Panc1 (cell line): ENCODE data around the gene PKD1L1. TPM values are rescaled to one million over a fixed set of nuclear protein-coding genes. Genes with fewer than 3 reads are reported as not detected.

Experiments used
- ATAC-seq: fragments of 200-7000 bp; cut with Tn5 transposase; 2 replicates; pipeline ENCODE4 v1.9.1; 2020; ENCODE audit warnings: mild to moderate bottlenecking, moderate library complexity
- BruUV-seq: library from RNA; stranded (reverse); fragments of 400-500 nt; replicated peaks from 2 replicates; lab custom pipeline; 2021; lab: Mats Ljungman, UMichigan
- CTCF ChIA-PET: fragments of 300-600 bp; sonication (Branson Sonifier 250); formaldehyde crosslinking; loops from one replicate; lab custom pipeline; 2022; ENCODE audit warnings: antibody characterized with exemption; lab: Charles Lee
- POLR2A ChIA-PET: fragments of 300-600 bp; sonication (Branson Sonifier 250); formaldehyde crosslinking; loops from one replicate; lab custom pipeline; 2022; ENCODE audit warnings: antibody characterized with exemption; lab: Charles Lee
- DNase-seq: peaks from one replicate; pipeline ENCODE4 v3.0.0-alpha.2; 2010; ENCODE audit warnings: low read depth, low spot score
- H3K27ac ChIP-seq: 2 replicates; pipeline ENCODE4 v1.5.1; 2011; ENCODE audit warnings: mild to moderate bottlenecking, low read length, inconsistent platforms
- H3K27me3 ChIP-seq: fragments of 200-500 bp; sonication (Bioruptor generic); 2 replicates; pipeline ENCODE4 v1.6.0; 2014; ENCODE audit warnings: low read length, inconsistent platforms; ENCODE audit not compliant: control insufficient read depth, insufficient read depth
- H3K36me3 ChIP-seq: fragments of 200-500 bp; sonication (Bioruptor generic); 2 replicates; pipeline ENCODE4 v1.5.1; 2014; ENCODE audit warnings: inconsistent platforms, mild to moderate bottlenecking, low read length, moderate library complexity; ENCODE audit not compliant: control insufficient read depth, insufficient read depth
- H3K4me1 ChIP-seq: 2 replicates; pipeline ENCODE4 v1.5.1; 2011; ENCODE audit warnings: inconsistent platforms, mild to moderate bottlenecking, low read length, moderate library complexity; ENCODE audit not compliant: control insufficient read depth, insufficient read depth
- H3K4me3 ChIP-seq, 2 experiments: 2 replicates each; pipeline ENCODE4 v1.5.1; 2011 to 2012; ENCODE audit warnings: low read depth in 2 of 2, low read length in 2 of 2, mild to moderate bottlenecking in 2 of 2, inconsistent platforms in 1 of 2, moderate library complexity in 1 of 2
- H3K9me3 ChIP-seq: fragments of 200-500 bp; sonication (Bioruptor generic); 2 replicates; pipeline ENCODE4 v1.5.1; 2014; ENCODE audit warnings: low read depth, mild to moderate bottlenecking, inconsistent platforms, low read length, moderate library complexity; ENCODE audit not compliant: control insufficient read depth, insufficient read depth
- POLR2AphosphoS5 ChIP-seq: IDR thresholded peaks from 2 replicates; pipeline ENCODE4 v1.6.1; 2012; ENCODE audit warnings: mild to moderate bottlenecking, low read depth, low read length, moderate library complexity
- SIN3A ChIP-seq: IDR thresholded peaks from 2 replicates; pipeline ENCODE4 v1.6.1; 2012; ENCODE audit warnings: low read depth, mild to moderate bottlenecking, low read length, moderate library complexity, borderline replicate concordance; ENCODE audit not compliant: insufficient read depth
- TCF7L2 ChIP-seq: IDR thresholded peaks from 2 replicates; pipeline ENCODE4 v1.6.1; 2011; ENCODE audit warnings: mild to moderate bottlenecking, low read depth, low read length, inconsistent platforms
- in situ Hi-C: cut with HindIII; loops from 2 replicates; pipeline ENCODE4 v1.10.0; 2016; ENCODE audit warnings: low sequenced_read_pairs, low pct_unique_long_range_greater_than_20kb
- intact Hi-C: fragments of 100-400 bp; cut with micrococcal nuclease; formaldehyde crosslinking; loops from one replicate; pipeline ENCODE4 v1.10.0; 2022; ENCODE audit not compliant: unreplicated experiment
- total RNA-seq: library from RNA; stranded (reverse); gene quantifications from one replicate; pipeline ENCODE4 v1.2.1, GENCODE V29; 2021; ENCODE audit not compliant: unreplicated experiment
- TF ChIP-seq, protein P1 (sequence below): fragments of 450-650 bp; IDR thresholded peaks from 2 replicates; pipeline ENCODE4 v1.5.1; 2017; ENCODE audit warnings: mild to moderate bottlenecking
- TF ChIP-seq, protein P2 (sequence below), 2 experiments: IDR thresholded peaks; 2 replicates each; pipeline ENCODE4 v1.6.1; 2011 to 2012; ENCODE audit warnings: low read depth in 2 of 2, control low read depth in 1 of 2, low read length in 1 of 2, mild to moderate bottlenecking in 1 of 2, moderate library complexity in 1 of 2; ENCODE audit not compliant: insufficient read depth in 1 of 2

The PKD1L1 gene
- total RNA-seq, 1 experiment from 2014 or later = 2.2 TPM

DNA sequence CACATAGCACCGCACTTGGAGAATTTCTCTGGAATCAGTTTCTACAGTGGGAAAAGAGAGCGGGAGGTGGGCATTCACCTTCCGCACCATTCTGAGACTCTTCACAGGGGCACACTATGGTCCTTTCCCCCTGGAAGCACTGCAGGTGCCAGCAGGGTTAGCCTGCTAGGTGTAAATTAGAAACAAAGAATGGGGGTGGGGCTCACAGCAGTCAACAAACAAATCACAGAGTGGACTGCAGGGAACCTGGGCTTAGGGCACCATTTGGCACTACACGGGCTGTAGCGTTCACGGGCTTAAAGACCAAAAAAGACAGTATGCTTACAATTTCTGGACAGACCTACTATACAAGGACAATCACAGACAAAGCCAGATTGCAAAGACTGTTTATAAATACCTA, 8.0 kb upstream of the PKD1L1 start:
- no peaks in the 10 kb centered on the region for H3K9me3 ChIP-seq
- peaks cover 7% of the 10 kb centered on the region for H3K4me1 ChIP-seq
- TF ChIP-seq, protein P1, sequence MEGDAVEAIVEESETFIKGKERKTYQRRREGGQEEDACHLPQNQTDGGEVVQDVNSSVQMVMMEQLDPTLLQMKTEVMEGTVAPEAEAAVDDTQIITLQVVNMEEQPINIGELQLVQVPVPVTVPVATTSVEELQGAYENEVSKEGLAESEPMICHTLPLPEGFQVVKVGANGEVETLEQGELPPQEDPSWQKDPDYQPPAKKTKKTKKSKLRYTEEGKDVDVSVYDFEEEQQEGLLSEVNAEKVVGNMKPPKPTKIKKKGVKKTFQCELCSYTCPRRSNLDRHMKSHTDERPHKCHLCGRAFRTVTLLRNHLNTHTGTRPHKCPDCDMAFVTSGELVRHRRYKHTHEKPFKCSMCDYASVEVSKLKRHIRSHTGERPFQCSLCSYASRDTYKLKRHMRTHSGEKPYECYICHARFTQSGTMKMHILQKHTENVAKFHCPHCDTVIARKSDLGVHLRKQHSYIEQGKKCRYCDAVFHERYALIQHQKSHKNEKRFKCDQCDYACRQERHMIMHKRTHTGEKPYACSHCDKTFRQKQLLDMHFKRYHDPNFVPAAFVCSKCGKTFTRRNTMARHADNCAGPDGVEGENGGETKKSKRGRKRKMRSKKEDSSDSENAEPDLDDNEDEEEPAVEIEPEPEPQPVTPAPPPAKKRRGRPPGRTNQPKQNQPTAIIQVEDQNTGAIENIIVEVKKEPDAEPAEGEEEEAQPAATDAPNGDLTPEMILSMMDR = no peak
- TF ChIP-seq SIN3A = no peak
- TF ChIP-seq TCF7L2 = no peak
- TF ChIP-seq, protein P2, sequence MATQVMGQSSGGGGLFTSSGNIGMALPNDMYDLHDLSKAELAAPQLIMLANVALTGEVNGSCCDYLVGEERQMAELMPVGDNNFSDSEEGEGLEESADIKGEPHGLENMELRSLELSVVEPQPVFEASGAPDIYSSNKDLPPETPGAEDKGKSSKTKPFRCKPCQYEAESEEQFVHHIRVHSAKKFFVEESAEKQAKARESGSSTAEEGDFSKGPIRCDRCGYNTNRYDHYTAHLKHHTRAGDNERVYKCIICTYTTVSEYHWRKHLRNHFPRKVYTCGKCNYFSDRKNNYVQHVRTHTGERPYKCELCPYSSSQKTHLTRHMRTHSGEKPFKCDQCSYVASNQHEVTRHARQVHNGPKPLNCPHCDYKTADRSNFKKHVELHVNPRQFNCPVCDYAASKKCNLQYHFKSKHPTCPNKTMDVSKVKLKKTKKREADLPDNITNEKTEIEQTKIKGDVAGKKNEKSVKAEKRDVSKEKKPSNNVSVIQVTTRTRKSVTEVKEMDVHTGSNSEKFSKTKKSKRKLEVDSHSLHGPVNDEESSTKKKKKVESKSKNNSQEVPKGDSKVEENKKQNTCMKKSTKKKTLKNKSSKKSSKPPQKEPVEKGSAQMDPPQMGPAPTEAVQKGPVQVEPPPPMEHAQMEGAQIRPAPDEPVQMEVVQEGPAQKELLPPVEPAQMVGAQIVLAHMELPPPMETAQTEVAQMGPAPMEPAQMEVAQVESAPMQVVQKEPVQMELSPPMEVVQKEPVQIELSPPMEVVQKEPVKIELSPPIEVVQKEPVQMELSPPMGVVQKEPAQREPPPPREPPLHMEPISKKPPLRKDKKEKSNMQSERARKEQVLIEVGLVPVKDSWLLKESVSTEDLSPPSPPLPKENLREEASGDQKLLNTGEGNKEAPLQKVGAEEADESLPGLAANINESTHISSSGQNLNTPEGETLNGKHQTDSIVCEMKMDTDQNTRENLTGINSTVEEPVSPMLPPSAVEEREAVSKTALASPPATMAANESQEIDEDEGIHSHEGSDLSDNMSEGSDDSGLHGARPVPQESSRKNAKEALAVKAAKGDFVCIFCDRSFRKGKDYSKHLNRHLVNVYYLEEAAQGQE (IDR thresholded peaks at IDR 0.05; ENCODE audit: insufficient read depth in 1 of 2, low read depth in 2 of 2, low read length in 1 of 2) = no peak
- no peak for TF ChIP-seq POLR2AphosphoS5
- ATAC-seq (no peak), DNase-seq (no peak)
- H3K36me3 ChIP-seq = peaks cover 9% of the 10 kb centered on the region
- no TSS peak for BruUV-seq
- ChIA-PET POLR2A (no interaction called here), CTCF (no interaction called here)
- no peaks in the 10 kb centered on the region for H3K27me3 ChIP-seq
- intact Hi-C loops (no loop called here), in situ Hi-C loops (no loop called here)
- no peak overlapping the region for H3K27ac ChIP-seq
- no peak overlapping the region for H3K4me3 ChIP-seq

DNA sequence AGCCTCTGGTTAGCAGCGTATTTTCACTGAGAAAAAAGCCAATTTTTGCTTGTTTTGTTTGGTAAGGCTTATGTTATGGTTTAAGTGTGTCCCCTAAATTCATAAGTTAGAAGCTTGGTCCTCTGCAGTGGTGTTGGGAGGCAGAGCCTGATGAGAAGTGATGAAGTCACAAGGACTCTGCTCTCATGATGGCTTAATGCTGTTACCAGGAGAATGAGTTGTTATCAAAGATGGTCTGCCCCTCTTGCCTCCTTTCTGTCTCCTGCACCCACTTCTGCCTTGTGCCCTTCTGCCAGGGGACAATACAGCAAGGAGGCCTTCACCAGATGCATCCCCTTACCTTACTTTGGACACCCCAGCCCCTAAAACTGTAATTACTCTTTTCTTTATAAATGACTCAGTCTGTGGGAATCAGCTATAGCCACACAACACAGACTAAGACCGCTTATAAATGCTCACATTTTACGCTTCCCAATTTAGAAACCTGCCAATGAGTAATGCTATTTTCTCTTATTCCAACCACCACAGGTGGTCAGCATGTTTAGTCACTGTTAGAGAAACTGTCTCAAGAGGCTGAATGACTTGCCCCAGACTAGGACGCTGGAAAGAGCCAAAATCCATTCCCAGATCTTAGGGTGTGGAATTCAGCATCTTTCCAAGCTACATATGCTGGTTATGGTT, 6.1 kb upstream of the PKD1L1 start:
- in situ Hi-C loops (no loop called here), intact Hi-C loops (no loop called here)
- peaks cover 12% of the 10 kb centered on the region for H3K4me1 ChIP-seq
- ChIA-PET POLR2A (no interaction called here), CTCF (no interaction called here)
- H3K9me3 ChIP-seq = no peaks in the 10 kb centered on the region
- H3K27ac ChIP-seq = no peak overlapping the region
- ATAC-seq (0 out of 2 replicates have a peak, but pooled peaks have one; percentile 16), DNase-seq (no peak)
- H3K36me3 ChIP-seq = peaks cover 9% of the 10 kb centered on the region
- H3K27me3 ChIP-seq = no peaks in the 10 kb centered on the region
- TF ChIP-seq, protein P2 (IDR thresholded peaks at IDR 0.05; ENCODE audit: insufficient read depth in 1 of 2, low read depth in 2 of 2, low read length in 1 of 2) = no peak
- no peak for TF ChIP-seq TCF7L2
- no TSS peak for BruUV-seq
- H3K4me3 ChIP-seq = no peak overlapping the region
